SH-SY5Y (cell line): ENCODE data around the gene MRPL49.

Experiments used
- GATA2 ChIP-seq: IDR thresholded peaks from 2 replicates; pipeline ENCODE4 v1.6.1; 2011; ENCODE audit warnings: mild to moderate bottlenecking, low read depth, low read length
- GATA3 ChIP-seq: IDR thresholded peaks from 2 replicates; pipeline ENCODE4 v1.6.1; 2011; ENCODE audit warnings: low read depth, mild to moderate bottlenecking, low read length, moderate library complexity

DNA sequence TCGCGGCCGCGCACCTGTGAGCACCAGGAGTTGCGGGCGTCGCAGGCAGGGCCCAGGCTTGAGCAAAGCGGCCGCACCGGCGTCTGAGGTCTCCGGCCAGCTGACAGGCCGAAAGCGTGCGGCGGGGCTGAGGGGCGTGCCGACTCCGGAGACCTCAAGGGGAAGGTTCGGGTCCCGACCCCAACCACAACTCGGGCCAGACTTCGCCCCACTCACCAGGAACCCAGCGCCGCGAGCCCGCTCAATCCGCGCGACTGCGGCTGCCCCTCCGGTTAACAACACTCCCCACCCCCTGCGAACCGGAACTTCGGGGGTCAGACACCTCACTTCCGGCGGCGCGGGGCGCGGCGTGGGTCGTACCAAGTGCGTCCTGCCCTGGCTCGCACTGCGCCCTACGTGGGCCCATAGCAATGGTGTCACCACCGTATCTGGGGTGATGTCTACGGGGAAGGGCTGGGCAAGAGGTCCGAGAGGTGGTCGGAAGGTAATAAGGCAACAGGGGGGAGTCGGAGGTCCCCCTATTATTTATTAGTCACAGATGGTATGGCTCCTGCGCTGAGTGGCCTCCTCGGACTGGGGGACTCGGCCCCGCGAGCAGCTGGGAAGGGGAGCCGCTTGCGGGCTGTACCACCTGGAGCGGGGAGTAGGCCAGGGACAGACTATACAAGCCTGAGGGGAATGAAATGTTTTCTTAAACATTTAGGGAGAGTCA, 12.3 kb downstream of the MRPL49 start, which contains the start of gene SYVN1:
- TF ChIP-seq GATA2 (no peak), GATA3 (no peak)
